PC-9 (cell line): ENCODE results near the gene ECE2. TPM values are rescaled to one million over a fixed set of nuclear protein-coding genes. Genes with fewer than 3 reads are reported as not detected.
A peak's percentile ranks its signal among the peaks of the same experiment; 100 is the strongest.

ENCODE experiments used
- BruUV-seq: library from RNA; stranded (reverse); fragments of 400-500 nt; replicated peaks from 2 replicates; lab custom pipeline; 2021; lab: Mats Ljungman, UMichigan
- CTCF ChIA-PET: fragments of 300-600 bp; sonication (Branson Sonifier 250); formaldehyde crosslinking; loops from one replicate; lab custom pipeline; 2022; ENCODE audit warnings: antibody characterized with exemption; lab: Charles Lee
- POLR2A ChIA-PET: fragments of 300-600 bp; sonication (Branson Sonifier 250); formaldehyde crosslinking; loops from one replicate; lab custom pipeline; 2022; ENCODE audit warnings: antibody characterized with exemption; ENCODE audit not compliant: unreplicated experiment; lab: Charles Lee
- DNase-seq, 2 experiments: peaks; one replicate each; pipeline versions ENCODE4 v3.0.0 to v3.0.0-alpha.2; 2015 to 2022; ENCODE audit warnings: mixed read lengths in 1 of 2
- H2AFZ ChIP-seq: fragments of 200-600 bp; sonication (generic); 2 replicates; pipeline ENCODE4 v1.8.1; 2017; ENCODE audit warnings: antibody characterized with exemption
- H3F3A ChIP-seq: fragments of 200-600 bp; sonication (generic); 2 replicates; pipeline ENCODE4 v1.8.1; 2017; ENCODE audit warnings: antibody characterized with exemption, mild to moderate bottlenecking, low read depth; ENCODE audit not compliant: insufficient read depth
- H3K27ac ChIP-seq: fragments of 200-600 bp; sonication (generic); 2 replicates; pipeline ENCODE4 v1.6.1; 2016; ENCODE audit warnings: mixed run types
- H3K27me3 ChIP-seq: fragments of 200-600 bp; sonication (generic); 2 replicates; pipeline ENCODE4 v1.6.1; 2016; ENCODE audit warnings: low read depth, mixed run types; ENCODE audit not compliant: insufficient read depth
- H3K36me3 ChIP-seq: fragments of 200-600 bp; sonication (generic); 2 replicates; pipeline ENCODE4 v1.6.1; 2016; ENCODE audit warnings: low read depth, mixed run types
- H3K4me1 ChIP-seq: fragments of 200-600 bp; sonication (generic); replicated peaks from 2 replicates; pipeline ENCODE4 v1.6.1; 2016; ENCODE audit warnings: mixed run types; ENCODE audit not compliant: insufficient read depth
- H3K4me2 ChIP-seq: fragments of 200-600 bp; sonication (generic); 2 replicates; pipeline ENCODE4 v1.6.1; 2017; ENCODE audit warnings: mixed run types
- H3K4me3 ChIP-seq: fragments of 200-600 bp; sonication (generic); 2 replicates; pipeline ENCODE4 v1.6.1; 2016; ENCODE audit warnings: mixed run types
- H3K79me2 ChIP-seq: fragments of 200-600 bp; sonication (generic); 2 replicates; pipeline ENCODE4 v1.6.1; 2017; ENCODE audit warnings: low read depth, mixed run types
- H3K9me2 ChIP-seq: fragments of 200-600 bp; sonication (generic); 2 replicates; pipeline ENCODE4 v1.8.1; 2017; ENCODE audit warnings: mild to moderate bottlenecking; ENCODE audit not compliant: insufficient read depth
- H3K9me3 ChIP-seq: fragments of 200-600 bp; sonication (generic); 2 replicates; pipeline ENCODE4 v1.8.1; 2016; ENCODE audit warnings: low read depth; ENCODE audit not compliant: insufficient read depth
- H4K20me1 ChIP-seq: fragments of 200-600 bp; sonication (generic); 2 replicates; pipeline ENCODE4 v1.8.1; 2017; ENCODE audit not compliant: insufficient read depth
- CTCF ChIP-seq: fragments of 200-600 bp; sonication (generic); conservative IDR thresholded peaks from 2 replicates; pipeline ENCODE4 v1.6.1; 2017; ENCODE audit warnings: mixed run types, antibody characterized with exemption, mild to moderate bottlenecking, moderate library complexity
- EZH2 ChIP-seq: fragments of 200-600 bp; sonication (generic); IDR thresholded peaks from 2 replicates; pipeline ENCODE4 v1.8.0; 2017; ENCODE audit warnings: antibody characterized with exemption, low read depth
- intact Hi-C: fragments of 100-400 bp; cut with micrococcal nuclease; formaldehyde crosslinking; loops from one replicate; pipeline ENCODE4 v1.10.0; 2022; ENCODE audit not compliant: unreplicated experiment
- total RNA-seq: library from RNA; stranded (reverse); gene quantifications from 2 replicates; pipeline ENCODE4 v1.2.3, GENCODE V29; 2021

ECE2 gene
- total RNA-seq, 1 experiment from 2014 or later = not detected

DNA sequence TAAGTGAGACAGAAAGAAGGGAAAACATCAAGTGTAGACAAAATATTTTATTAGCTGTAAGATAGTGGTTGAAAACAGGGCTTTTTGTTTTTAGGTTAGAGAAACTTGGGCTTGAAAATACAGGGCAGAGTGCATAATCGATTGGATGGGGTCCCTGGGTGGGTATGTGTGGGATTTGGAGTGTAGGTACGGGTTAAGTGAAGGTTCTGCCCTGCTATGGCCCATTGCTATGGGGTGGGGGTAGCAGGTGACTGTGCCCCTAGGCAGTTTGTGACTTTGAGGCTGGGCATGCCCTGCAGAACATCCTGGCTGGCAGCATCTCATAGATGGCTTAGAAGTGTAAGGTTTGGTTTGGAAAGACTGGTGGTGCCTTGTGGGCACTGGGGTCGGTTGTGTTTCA lies 57.9 kb downstream of the ECE2 start:
- no peak overlapping the region for H2AFZ ChIP-seq
- POLR2A ChIA-PET = no interaction called here
- peak overlapping the region; percentile 73 for H3K27ac ChIP-seq
- peaks cover 47% of the 10 kb centered on the region for H3K36me3 ChIP-seq
- no peaks in the 10 kb centered on the region for H3K9me2 ChIP-seq
- CTCF ChIA-PET = no interaction called here
- peak overlapping the region; percentile 4; the same call in 1 of the 2 replicates for H3K4me2 ChIP-seq
- peaks cover 25% of the 10 kb centered on the region for H3K79me2 ChIP-seq
- peaks cover 57% of the 10 kb centered on the region for H3K4me1 ChIP-seq
- H3K27me3 ChIP-seq = no peaks in the 10 kb centered on the region
- H3F3A ChIP-seq = peaks cover 88% of the 10 kb centered on the region
- peaks cover 73% of the 10 kb centered on the region for H4K20me1 ChIP-seq
- H3K4me3 ChIP-seq = no peak overlapping the region
- intact Hi-C loops = loop anchor here (1.0 to 2.0 kb wide), 3 partner anchors 14 to 35 kb away; partner anchors contain the start of genes EIF4G1 and PSMD2
- TF ChIP-seq CTCF = no peak
- no peak for TF ChIP-seq EZH2
- no TSS peak for BruUV-seq
- H3K9me3 ChIP-seq = no peaks in the 10 kb centered on the region
- DNase-seq = no peak

DNA sequence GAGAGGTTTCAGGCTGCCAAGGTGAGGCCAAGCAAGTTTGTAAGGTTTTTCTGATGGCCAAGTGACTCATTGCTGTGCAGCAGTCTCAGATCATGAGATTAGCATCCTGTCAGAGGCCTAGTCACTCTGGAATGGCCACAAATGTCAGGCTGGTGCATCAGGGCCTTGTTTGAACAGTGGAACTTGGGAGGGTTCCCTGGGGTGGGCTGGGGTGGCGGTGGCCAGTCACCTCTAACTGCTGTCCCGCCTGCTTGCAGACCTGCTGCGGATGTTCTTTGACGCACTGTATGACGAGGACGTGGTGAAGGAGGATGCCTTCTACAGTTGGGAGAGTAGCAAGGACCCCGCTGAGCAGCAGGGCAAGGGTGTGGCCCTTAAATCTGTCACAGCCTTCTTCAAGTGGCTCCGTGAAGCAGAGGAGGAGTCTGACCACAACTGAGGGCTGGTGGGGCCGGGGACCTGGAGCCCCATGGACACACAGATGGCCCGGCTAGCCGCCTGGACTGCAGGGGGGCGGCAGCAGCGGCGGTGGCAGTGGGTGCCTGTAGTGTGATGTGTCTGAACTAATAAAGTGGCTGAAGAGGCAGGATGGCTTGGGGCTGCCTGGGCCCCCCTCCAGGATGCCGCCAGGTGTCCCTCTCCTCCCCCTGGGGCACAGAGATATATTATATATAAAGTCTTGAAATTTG lies 58.8 kb downstream of the ECE2 start:
- POLR2A ChIA-PET = no interaction called here
- H3K79me2 ChIP-seq = peaks cover 25% of the 10 kb centered on the region
- H3K4me1 ChIP-seq = peaks cover 57% of the 10 kb centered on the region
- H4K20me1 ChIP-seq = peaks cover 64% of the 10 kb centered on the region
- H3K27ac ChIP-seq = peak overlapping the region; percentile 73
- TF ChIP-seq CTCF (no peak), EZH2 (no peak)
- no peaks in the 10 kb centered on the region for H3K9me3 ChIP-seq
- CTCF ChIA-PET = no interaction called here
- H3K36me3 ChIP-seq = peaks cover 38% of the 10 kb centered on the region
- intact Hi-C loops = loop anchor here (1.0 to 2.0 kb wide), 3 partner anchors 15 to 36 kb away; partner anchors contain the start of genes EIF4G1 and PSMD2
- H3K4me2 ChIP-seq = peak overlapping the region; percentile 7; the same call in 1 of the 2 replicates
- H3K9me2 ChIP-seq = no peaks in the 10 kb centered on the region
- H3F3A ChIP-seq = peaks cover 79% of the 10 kb centered on the region
- no TSS peak for BruUV-seq
- H2AFZ ChIP-seq = no peak overlapping the region
- H3K4me3 ChIP-seq = no peak overlapping the region
- no peaks in the 10 kb centered on the region for H3K27me3 ChIP-seq
- peak; percentile 88 to 95 for DNase-seq

- ChIA-PET CTCF (no interaction called here), POLR2A (no interaction called here)
- peaks cover 32% of the 10 kb centered on the region for H3K36me3 ChIP-seq
- no peak overlapping the region for H2AFZ ChIP-seq
- peak overlapping the region; percentile 73 for H3K27ac ChIP-seq
- peak overlapping the region; percentile 68; the same call in 1 of the 2 replicates for H3K4me3 ChIP-seq
- intact Hi-C loops = loop anchor here (2.0 kb wide), 1 partner anchor 36 kb away; the partner anchor contains the start of gene PSMD2
- H3K4me1 ChIP-seq = peaks cover 57% of the 10 kb centered on the region
- peaks cover 25% of the 10 kb centered on the region for H3K79me2 ChIP-seq
- TSS peak; percentile 68 for BruUV-seq
- no peak for DNase-seq
- H3K9me2 ChIP-seq = no peaks in the 10 kb centered on the region
- H3K27me3 ChIP-seq = no peaks in the 10 kb centered on the region
- H3K4me2 ChIP-seq = peak overlapping the region; percentile 82
- H3F3A ChIP-seq = peaks cover 73% of the 10 kb centered on the region
- TF ChIP-seq EZH2 = no peak
- TF ChIP-seq CTCF = no peak
- peaks cover 57% of the 10 kb centered on the region for H4K20me1 ChIP-seq
- no peaks in the 10 kb centered on the region for H3K9me3 ChIP-seq
Observed at GRCh38 chr3:184335291-184335660, 59.5 kb downstream of the ECE2 start.
